Parathyroid adenoma (tissue), 2 donors: ENCODE results near the gene AHDC1.
A peak's percentile ranks its signal among the peaks of the same experiment; 100 is the strongest.

Source experiments
- H2AFZ ChIP-seq: fragments of 300-600 bp; sonication (generic); one replicate; pipeline ENCODE4 v1.7.0; 2017; ENCODE audit warnings: antibody characterized with exemption, mild to moderate bottlenecking
- H3K27ac ChIP-seq: fragments of 300-600 bp; sonication (generic); one replicate; pipeline ENCODE4 v1.7.0; 2017
- H3K27me3 ChIP-seq: fragments of 300-600 bp; sonication (generic); one replicate; pipeline ENCODE4 v1.7.0; 2017; ENCODE audit warnings: low read length; ENCODE audit not compliant: control insufficient read depth, insufficient read depth
- H3K36me3 ChIP-seq: fragments of 300-600 bp; sonication (generic); one replicate; pipeline ENCODE4 v1.7.0; 2017; ENCODE audit warnings: low read length; ENCODE audit not compliant: control insufficient read depth, insufficient read depth
- H3K4me1 ChIP-seq: fragments of 300-600 bp; sonication (generic); one replicate; pipeline ENCODE4 v1.7.0; 2017; ENCODE audit warnings: control low read depth
- H3K4me2 ChIP-seq: fragments of 300-600 bp; sonication (generic); one replicate; pipeline ENCODE4 v1.7.0; 2017; ENCODE audit warnings: low read length
- H3K4me3 ChIP-seq: fragments of 300-600 bp; sonication (generic); one replicate; pipeline ENCODE4 v1.7.0; 2017; ENCODE audit warnings: low read depth, low read length
- H3K79me2 ChIP-seq: fragments of 300-600 bp; sonication (generic); one replicate; pipeline ENCODE4 v1.7.0; 2017; ENCODE audit warnings: control low read depth
- H3K9ac ChIP-seq: fragments of 300-600 bp; sonication (generic); one replicate; pipeline ENCODE4 v1.7.0; 2017; ENCODE audit warnings: mild to moderate bottlenecking
- H3K9me3 ChIP-seq: fragments of 300-600 bp; sonication (generic); one replicate; pipeline ENCODE4 v1.7.0; 2017; ENCODE audit warnings: low read length; ENCODE audit not compliant: control insufficient read depth
- CTCF ChIP-seq: fragments of 300-600 bp; sonication (generic); IDR thresholded peaks from one replicate; pipeline ENCODE4 v1.7.0; 2017; ENCODE audit warnings: antibody characterized with exemption, mild to moderate bottlenecking
- donor health status: primary hyperparathyroidism.

AHDC1 gene

GRCh38 chr1:27496604-27497155 is 107.3 kb downstream of the AHDC1 start:
- no peaks in the 10 kb centered on the region for H3K9me3 ChIP-seq
- H3K9ac ChIP-seq = no peak overlapping the region
- TF ChIP-seq CTCF = peak; percentile 8
- H2AFZ ChIP-seq = no peak overlapping the region
- no peaks in the 10 kb centered on the region for H3K27me3 ChIP-seq
- no peak overlapping the region for H3K4me3 ChIP-seq
- H3K4me2 ChIP-seq = no peak overlapping the region
- no peak overlapping the region for H3K27ac ChIP-seq
- H3K79me2 ChIP-seq = no peaks in the 10 kb centered on the region
- H3K4me1 ChIP-seq = no peaks in the 10 kb centered on the region
- H3K36me3 ChIP-seq = no peaks in the 10 kb centered on the region

GRCh38 chr1:27492796-27493195 is 111.1 kb downstream of the AHDC1 start:
- H3K4me3 ChIP-seq = no peak overlapping the region
- peak overlapping the region; percentile 64 for H3K27ac ChIP-seq
- peaks cover 7% of the 10 kb centered on the region for H3K79me2 ChIP-seq
- H3K4me1 ChIP-seq = no peaks in the 10 kb centered on the region
- H3K4me2 ChIP-seq = no peak overlapping the region
- TF ChIP-seq CTCF = no peak
- H2AFZ ChIP-seq = no peak overlapping the region
- H3K27me3 ChIP-seq = no peaks in the 10 kb centered on the region
- H3K36me3 ChIP-seq = no peaks in the 10 kb centered on the region
- no peaks in the 10 kb centered on the region for H3K9me3 ChIP-seq
- no peak overlapping the region for H3K9ac ChIP-seq

- H3K79me2 ChIP-seq = peaks cover 7% of the 10 kb centered on the region
- H3K27me3 ChIP-seq = no peaks in the 10 kb centered on the region
- no peak overlapping the region for H3K4me2 ChIP-seq
- no peak overlapping the region for H3K4me3 ChIP-seq
- H3K9me3 ChIP-seq = no peaks in the 10 kb centered on the region
- H3K9ac ChIP-seq = no peak overlapping the region
- H3K4me1 ChIP-seq = no peaks in the 10 kb centered on the region
- H3K36me3 ChIP-seq = no peaks in the 10 kb centered on the region
- H2AFZ ChIP-seq = peak overlapping the region; percentile 42
- peak overlapping the region; percentile 64 for H3K27ac ChIP-seq
- TF ChIP-seq CTCF = no peak
These were observed 111.9 kb downstream of the AHDC1 start for GRCh38 chr1:27491748-27492700.

GRCh38 chr1:27489973-27490741 is 113.8 kb downstream of the AHDC1 start, which contains the start of gene WASF2:
Gene WASF2 (minus strand): TSS chr1:27490167. CDS start chr1:27428890, 61,277 bp downstream.
- peak within 1 kb of the TSS; percentile 88 for H3K4me2 ChIP-seq
- H3K4me1 ChIP-seq = no peaks in the 10 kb centered on the region
- H3K27ac ChIP-seq = peak within 1 kb of the TSS; percentile 79

More at GRCh38 chr1:27489973-27490741, 113.8 kb downstream of the AHDC1 start, which contains the start of gene WASF2:
- no peak for TF ChIP-seq CTCF
- Histone ChIP-seq H3K9me3 (no peaks in the 10 kb centered on the region), H3K4me3 (peak within 1 kb of the TSS; percentile 99), H3K27me3 (no peaks in the 10 kb centered on the region), H3K79me2 (peaks cover 7% of the 10 kb centered on the region), H3K36me3 (no peaks in the 10 kb centered on the region), H3K9ac (peak within 1 kb of the TSS; percentile 84), H2AFZ (peak within 1 kb of the TSS; percentile 50)
